Activated CD4-positive, CD25-positive, alpha-beta regulatory T cell (primary cell): Measurements from ENCODE around the gene ADAMTS14.

Experiments
- DNase-seq, 4 experiments: peaks; one replicate each; lab custom pipeline; 2025; lab: John Stamatoyannopoulos, UW

The ADAMTS14 gene

DNA sequence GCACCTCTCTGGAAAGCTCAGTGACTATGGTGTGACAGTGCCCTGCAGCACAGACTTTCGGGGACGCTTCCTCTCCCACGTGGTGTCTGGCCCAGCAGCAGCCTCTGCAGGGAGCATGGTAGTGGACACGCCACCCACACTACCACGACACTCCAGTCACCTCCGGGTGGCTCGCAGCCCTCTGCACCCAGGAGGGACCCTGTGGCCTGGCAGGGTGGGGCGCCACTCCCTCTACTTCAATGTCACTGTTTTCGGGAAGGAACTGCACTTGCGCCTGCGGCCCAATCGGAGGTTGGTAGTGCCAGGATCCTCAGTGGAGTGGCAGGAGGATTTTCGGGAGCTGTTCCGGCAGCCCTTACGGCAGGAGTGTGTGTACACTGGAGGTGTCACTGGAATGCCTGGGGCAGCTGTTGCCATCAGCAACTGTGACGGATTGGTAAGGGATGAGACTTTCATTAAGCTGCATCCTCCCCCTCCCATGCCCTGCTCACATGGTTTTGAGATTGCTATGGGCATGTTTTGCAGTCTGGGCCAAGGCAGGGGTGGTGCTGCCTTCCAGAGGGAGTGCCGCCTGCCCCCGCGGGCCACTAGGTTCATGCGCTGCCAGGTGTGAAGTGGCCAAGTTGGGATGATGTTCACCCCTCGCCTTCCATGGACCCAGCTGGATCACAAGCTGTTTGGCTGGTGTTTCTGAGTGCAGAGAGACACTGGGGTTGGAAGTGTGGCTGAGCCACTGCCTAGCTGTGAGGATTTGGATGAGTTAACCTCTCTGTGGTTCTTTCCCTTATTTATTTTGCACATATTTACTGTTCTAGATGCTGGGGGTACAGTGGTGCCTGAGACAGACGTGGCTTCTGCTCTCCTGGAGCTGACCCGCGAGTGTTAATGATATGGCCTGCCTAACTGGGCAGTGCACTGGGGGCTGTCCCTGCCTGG, 2.5 kb downstream of the ADAMTS14 start:
- no peak for DNase-seq

- no peak for DNase-seq
Observed at GRCh38 chr10:70675496-70676161, 3.3 kb downstream of the ADAMTS14 start.

- no peak for DNase-seq
Observed at GRCh38 chr10:70676511-70676910, 4.2 kb downstream of the ADAMTS14 start.

DNA sequence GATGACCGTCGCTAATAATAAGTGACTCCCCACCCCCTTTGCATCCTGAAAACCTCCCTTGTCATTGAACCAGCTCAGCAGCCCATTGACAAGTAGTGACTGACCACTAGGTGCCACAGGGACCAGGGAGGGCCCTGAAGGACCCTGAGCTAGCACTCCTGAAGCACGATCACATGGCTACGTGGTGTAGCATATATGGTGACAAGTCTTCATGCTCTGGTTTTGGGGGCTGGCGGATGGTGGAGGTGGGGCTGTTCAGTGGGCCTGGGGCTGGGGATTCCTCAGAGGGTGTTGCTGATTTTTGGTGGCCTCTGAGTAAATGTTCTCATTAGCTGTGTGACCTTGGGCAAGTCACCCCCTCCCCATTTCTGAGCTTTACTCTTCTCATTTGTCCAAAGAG, 4.7 kb downstream of the ADAMTS14 start:
- DNase-seq = no peak

- DNase-seq = no peak
Observed at GRCh38 chr10:70677620-70678249, 5.4 kb downstream of the ADAMTS14 start.

DNA sequence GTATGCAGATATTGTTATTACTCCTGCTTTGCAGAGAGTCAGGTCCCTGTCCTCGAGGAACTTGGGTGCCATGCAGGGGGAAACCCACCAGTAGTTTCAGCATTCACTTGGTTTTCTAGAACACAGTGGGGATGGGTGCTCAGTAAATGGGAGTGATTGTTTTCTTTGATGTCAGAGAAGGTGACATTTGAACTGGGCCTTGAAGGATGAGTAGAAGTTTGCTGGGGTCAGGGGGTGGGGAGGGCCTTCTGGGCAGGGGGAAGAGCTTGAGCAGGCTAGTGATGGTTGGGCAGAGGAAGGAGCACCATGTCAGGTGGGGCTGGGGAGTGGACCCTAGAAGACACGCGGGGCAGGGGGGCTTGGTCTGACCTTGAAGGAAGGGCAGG, 5.9 kb downstream of the ADAMTS14 start:
- no peak for DNase-seq

GRCh38 chr10:70678757-70679489, 6.6 kb downstream of the ADAMTS14 start:
- DNase-seq = no peak

DNA sequence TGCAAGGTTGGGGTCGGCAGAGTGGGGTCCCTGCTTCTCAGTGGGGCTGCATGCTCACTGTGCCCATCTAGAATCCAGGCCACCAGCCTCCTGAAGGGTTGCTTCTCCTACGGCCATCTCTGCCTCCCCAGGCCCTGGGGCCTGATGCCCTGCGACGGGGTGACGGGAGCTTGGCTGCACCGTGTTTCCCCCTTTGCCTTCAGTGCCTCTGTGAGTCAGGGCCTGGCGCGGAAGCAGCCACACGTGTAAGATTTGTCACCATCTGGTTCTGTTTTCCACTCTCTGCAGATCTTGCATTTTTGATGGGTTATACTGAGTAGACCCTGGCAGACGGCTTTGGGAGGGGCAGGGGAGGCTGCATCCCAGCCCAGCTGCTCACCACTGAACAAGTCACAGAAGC, 7.2 kb downstream of the ADAMTS14 start:
- DNase-seq = no peak

DNA sequence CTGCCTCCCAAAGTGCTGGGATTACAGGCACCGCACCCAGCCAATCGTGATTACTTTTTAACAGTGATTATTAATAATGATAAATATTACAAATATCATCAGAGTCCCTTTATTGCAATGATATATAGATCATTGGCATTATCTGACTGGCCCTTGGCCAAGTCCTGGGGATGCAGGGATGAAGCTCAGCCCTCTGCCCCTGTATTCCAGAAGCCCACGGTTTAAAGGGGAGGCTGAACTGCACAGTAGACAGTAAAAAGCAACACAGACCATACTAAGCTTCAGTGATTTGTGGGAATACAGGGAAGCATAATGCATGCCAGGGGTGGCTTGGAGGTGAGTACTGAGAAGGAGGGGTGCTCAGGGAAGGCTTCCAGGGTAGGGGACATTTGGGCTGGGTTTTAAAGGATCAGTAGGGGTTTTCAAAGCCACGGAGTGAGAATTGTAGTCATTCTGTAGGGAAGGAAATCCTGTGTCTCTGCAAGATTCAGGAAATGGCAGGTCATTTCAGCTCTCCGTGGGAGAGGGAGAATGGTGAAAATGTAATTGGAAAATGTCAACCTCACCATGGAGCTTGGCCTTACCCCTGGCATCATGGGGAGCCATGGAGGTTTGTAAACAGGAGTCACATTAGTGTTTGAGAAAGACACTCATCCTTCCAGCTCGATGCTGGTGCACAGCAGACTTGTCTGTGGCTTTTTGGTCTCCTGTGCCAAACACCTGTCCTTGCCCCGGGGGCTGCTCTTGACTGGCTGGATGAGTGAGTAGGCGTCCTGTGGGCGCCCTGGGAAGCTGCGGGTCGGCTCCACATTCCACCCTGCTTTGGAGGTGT, 8.8 kb downstream of the ADAMTS14 start:
- no peak for DNase-seq

- no peak for DNase-seq
Observed at GRCh38 chr10:70681731-70682005, 9.4 kb downstream of the ADAMTS14 start.

GRCh38 chr10:70682920-70683600, 10.8 kb downstream of the ADAMTS14 start:
- no peak for DNase-seq

DNA sequence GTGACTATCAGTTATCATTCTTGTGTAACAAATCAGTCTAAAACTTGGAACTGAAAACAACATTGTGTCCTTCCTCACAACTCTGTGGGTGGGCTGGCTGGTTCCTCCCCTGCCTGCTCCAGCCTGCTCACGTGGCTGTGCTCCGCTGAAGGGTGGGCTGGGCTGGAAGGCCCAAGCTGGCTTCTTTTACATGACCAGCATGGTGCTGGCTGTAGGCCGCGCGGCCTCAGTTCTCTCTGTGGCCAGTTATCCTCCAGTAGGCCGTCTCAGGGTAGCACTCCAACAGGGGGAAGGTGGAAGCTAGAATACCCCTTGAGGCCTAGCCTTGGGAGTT, 11.3 kb downstream of the ADAMTS14 start:
- no peak for DNase-seq

GRCh38 chr10:70683940-70684339, 11.6 kb downstream of the ADAMTS14 start:
- DNase-seq = no peak

DNA sequence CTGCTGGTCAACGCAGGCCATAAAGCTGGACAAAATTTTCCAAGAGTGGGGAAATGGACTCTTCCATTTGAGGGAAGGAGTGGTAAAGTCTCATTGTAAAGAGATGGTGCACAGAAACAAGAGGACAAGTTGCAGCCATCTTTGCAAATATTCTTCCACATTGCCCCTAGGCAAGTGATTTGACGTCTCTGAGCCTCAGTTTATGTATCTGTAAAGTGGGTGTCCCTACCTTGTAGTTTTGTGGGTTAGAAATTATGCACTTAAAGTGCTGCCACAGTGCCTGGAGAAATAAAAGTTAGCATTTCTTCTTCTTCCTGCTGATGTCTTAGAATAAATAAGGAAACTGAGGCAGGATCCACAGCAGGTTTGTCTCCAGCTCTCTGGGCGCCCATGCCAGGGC, 12.1 kb downstream of the ADAMTS14 start:
- DNase-seq = no peak

DNA sequence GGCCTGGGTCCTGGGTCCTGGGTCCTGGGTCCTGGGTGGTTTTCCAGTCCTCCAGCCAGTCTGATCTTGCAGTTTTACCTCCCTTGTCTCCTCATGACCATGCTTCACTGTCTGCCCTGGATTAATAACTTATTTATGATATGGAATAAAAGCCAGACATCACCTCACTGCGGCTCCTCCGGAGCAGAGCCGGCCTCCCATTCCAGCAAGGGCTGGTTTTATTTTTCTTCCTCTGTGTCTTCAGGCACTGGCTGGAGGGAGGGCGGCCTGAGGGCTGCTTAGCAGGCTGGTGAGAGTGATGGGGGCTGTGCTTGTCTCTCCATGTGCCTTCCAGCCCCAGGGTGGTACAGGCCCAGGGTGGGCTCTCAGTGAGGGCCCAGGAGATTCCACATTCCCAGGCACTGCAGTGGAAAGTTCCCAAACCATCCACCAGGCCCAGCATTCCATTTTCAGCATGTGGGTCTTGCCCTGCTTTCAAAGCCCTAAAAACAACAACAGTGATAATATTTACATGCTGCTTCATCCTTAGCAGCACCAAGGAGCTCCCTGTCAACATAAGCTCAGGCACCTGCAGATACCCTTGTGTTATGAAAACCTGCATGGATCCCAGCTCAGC, 12.6 kb downstream of the ADAMTS14 start:
- no peak for DNase-seq

DNA sequence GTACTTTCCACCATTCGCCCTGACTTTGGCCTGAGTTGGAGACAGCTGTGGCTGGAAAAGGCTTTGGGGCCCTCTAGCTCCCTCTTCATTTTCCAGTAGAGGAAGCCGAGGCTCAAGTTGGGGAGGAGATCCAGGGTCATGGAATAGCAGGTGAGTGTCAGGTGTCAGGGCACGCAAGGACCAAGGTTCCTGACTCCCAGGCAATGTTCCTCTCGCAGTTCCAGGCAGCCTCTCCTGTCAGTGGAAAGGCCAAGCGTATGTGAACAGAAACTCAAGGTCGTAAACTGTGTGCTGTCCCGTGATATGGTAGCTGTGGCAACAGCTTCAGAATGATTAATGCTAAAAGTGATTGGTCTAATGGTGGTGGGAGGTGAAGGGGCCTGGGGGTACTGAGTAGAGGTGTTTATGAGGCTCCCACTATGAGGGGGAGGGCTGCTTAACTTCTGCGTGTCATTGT, 13.2 kb downstream of the ADAMTS14 start:
- no peak for DNase-seq

- no peak for DNase-seq
Observed at GRCh38 chr10:70688828-70689227, 16.5 kb downstream of the ADAMTS14 start.

DNA sequence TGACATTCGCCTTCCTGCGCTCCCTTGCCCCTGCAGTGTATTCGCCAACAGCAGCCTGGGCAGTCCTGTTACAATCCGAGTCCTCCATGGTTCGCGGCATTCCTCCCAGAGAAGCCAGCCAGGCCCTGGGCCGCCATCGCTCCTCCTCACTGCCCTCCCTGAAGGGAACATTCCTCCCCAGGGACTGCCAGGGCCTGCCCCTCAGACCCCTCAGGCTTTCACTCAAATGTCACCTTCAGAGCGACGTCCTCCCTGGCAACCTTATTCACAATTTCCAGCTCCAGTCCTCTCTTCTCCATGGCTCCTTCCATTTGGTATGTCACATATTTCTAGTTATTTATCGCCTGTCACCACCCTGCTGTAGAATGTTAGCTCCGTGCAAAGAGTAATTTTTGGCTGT, 17.4 kb downstream of the ADAMTS14 start:
- DNase-seq = no peak

DNA sequence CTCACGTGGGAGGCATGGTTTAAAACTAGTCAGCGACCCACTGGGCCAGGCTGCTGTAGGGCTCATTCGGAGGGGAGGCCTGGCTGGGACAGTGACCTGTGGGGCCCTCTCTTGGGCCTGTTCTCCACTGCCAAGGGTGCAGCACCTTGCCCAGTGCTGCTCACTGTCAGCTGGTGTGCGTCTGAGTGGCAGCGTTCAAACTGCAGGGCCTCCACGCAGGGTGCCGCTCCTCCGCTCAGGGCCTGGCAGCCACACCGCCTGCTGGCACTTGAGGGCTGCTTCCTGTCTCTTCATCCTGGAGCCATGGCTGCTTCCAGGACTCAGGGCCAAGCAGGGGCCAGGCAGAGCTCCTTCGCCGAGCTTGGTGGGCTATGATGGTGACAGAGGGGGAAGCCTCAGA, 18.3 kb downstream of the ADAMTS14 start:
- no peak for DNase-seq

DNA sequence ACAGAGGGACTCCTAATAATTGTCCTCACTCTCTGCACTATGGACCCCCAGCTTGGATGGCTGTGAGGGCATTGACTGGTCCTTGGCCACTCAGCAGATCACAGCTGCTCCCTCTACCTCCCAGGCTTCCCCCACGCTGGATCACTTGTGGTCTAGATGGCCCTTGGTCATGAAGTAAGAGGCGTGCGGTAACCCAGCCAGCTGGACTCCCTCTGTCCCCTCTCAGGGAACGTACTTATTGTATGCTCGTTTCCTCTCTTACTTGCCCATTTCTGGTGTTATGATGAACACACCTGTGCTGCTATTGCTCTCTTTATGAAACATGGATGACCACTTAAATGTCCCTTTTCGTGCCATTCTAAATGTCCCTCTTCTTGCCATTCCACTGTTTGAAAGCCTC, 19.3 kb downstream of the ADAMTS14 start:
- DNase-seq = no peak
